Liver (tissue), 9 donors: Measurements from ENCODE around the gene IGFBP1. TPM values are rescaled to one million over a fixed set of nuclear protein-coding genes. Genes with fewer than 3 reads are reported as not detected.

ENCODE experiments used
- DNase-seq: peaks from one replicate; pipeline ENCODE4 v3.0.0-alpha.2; 2017; ENCODE audit warnings: low spot score
- H3K27ac ChIP-seq, 2 donors: one replicate each; pipeline ENCODE4 v1.7.0; 2013; ENCODE audit warnings: inconsistent platforms in 2 of 2, low read length in 2 of 2, control low read depth in 1 of 2, low read depth in 1 of 2, mild to moderate bottlenecking in 1 of 2
- H3K27me3 ChIP-seq, 4 donors: one replicate each; pipeline versions ENCODE4 v1.6.1 to v1.7.0; 2013; ENCODE audit warnings: low read length in 3 of 4, inconsistent platforms in 1 of 4, mild to moderate bottlenecking in 1 of 4, moderate library complexity in 1 of 4; ENCODE audit not compliant: control insufficient read depth in 4 of 4, insufficient read depth in 4 of 4
- H3K36me3 ChIP-seq, 4 donors: one replicate each; pipeline versions ENCODE4 v1.6.1 to v1.7.0; 2013; ENCODE audit warnings: low read length in 3 of 4, mild to moderate bottlenecking in 3 of 4, low read depth in 1 of 4, moderate library complexity in 1 of 4; ENCODE audit not compliant: control insufficient read depth in 4 of 4, insufficient read depth in 3 of 4
- H3K4me1 ChIP-seq, 4 donors: one replicate each; pipeline versions ENCODE4 v1.6.1 to v1.7.0; 2013; ENCODE audit warnings: low read length in 3 of 4, mild to moderate bottlenecking in 3 of 4, moderate library complexity in 1 of 4; ENCODE audit not compliant: control insufficient read depth in 4 of 4, insufficient read depth in 4 of 4
- H3K4me3 ChIP-seq, 3 donors: one replicate each; pipeline versions ENCODE4 v1.6.1 to v1.7.0; 2013; ENCODE audit warnings: low read length in 3 of 3, control low read depth in 1 of 3, low read depth in 1 of 3, mild to moderate bottlenecking in 1 of 3
- H3K9ac ChIP-seq, 2 donors: one replicate each; pipeline ENCODE4 v1.7.0; 2013; ENCODE audit warnings: low read length in 2 of 2, mild to moderate bottlenecking in 2 of 2, moderate library complexity in 2 of 2, control low read depth in 1 of 2, low read depth in 1 of 2
- H3K9me3 ChIP-seq, 4 donors: one replicate each; pipeline versions ENCODE4 v1.6.1 to v1.7.0; 2013; ENCODE audit warnings: low read length in 3 of 4; ENCODE audit not compliant: control insufficient read depth in 4 of 4
- CTCF ChIP-seq: fragments of 150-350 bp; IDR thresholded peaks from 2 replicates; pipeline ENCODE4 v1.5.1; 2017; ENCODE audit warnings: improper control_type of control experiment, low read depth, low read length; ENCODE audit not compliant: missing input control
- EGR1 ChIP-seq, 2 donors: IDR thresholded peaks; 2 replicates each; pipeline ENCODE4 v1.6.1; 2016 to 2018; ENCODE audit warnings: antibody characterized with exemption in 2 of 2, low read depth in 2 of 2
- FOXA2 ChIP-seq: IDR thresholded peaks from 2 replicates; pipeline ENCODE4 v1.6.1; 2016; ENCODE audit warnings: antibody characterized with exemption
- GABPA ChIP-seq, 2 donors: IDR thresholded peaks in 1 of 2; conservative IDR thresholded peaks in 1 of 2; 2 replicates each; pipeline ENCODE4 v1.6.1; 2016; ENCODE audit warnings: antibody characterized with exemption in 2 of 2, mild to moderate bottlenecking in 1 of 2, moderate library complexity in 1 of 2
- JUND ChIP-seq, 2 donors: IDR thresholded peaks; 2 replicates each; pipeline ENCODE4 v1.6.1; 2016; ENCODE audit warnings: antibody characterized with exemption in 2 of 2
- NR2F2 ChIP-seq: IDR thresholded peaks from 2 replicates; pipeline ENCODE4 v1.6.1; 2016; ENCODE audit warnings: antibody characterized with exemption
- RAD21 ChIP-seq, 2 donors: IDR thresholded peaks; 2 replicates each; pipeline ENCODE4 v1.6.1; 2016; ENCODE audit warnings: antibody characterized with exemption in 2 of 2, mild to moderate bottlenecking in 2 of 2
- SP1 ChIP-seq: IDR thresholded peaks from 2 replicates; pipeline ENCODE4 v1.6.1; 2018; ENCODE audit warnings: antibody characterized with exemption, mild to moderate bottlenecking
- TAF1 ChIP-seq: conservative IDR thresholded peaks from 2 replicates; pipeline ENCODE4 v1.6.1; 2016; ENCODE audit warnings: antibody characterized with exemption, mild to moderate bottlenecking
- YY1 ChIP-seq: IDR thresholded peaks from 2 replicates; pipeline ENCODE4 v1.6.1; 2016; ENCODE audit warnings: antibody characterized with exemption, mild to moderate bottlenecking
- WGBS: extraction: QIAGEN DNeasy Blood & Tissue Kit; methylation state at CpG from one replicate; pipeline ENCODE4 v1.1.7; 2013; 5-methylcytosine and 5-hydroxymethylcytosine counted together
- polyA plus RNA-seq, 2 donors: library from polyadenylated mRNA; stranded (reverse) in 1 of 2; unstranded in 1 of 2; fragments of 200-250 nt in 1 of 2; fragments of >200 nt in 1 of 2; fragmentation: Nextera tagmentation in 1 of 2; extraction: Ambion mirVana in 1 of 2; gene quantifications; one replicate each; pipeline versions ENCODE4 v1.2.1 to v1.2.3, GENCODE V29; 2013 to 2015
- total RNA-seq, 2 donors: library from RNA; depleted of rRNA; stranded (reverse); fragments of >200 nt; gene quantifications; one replicate each; pipeline ENCODE4 v1.2.3, GENCODE V29; 2014
- TF ChIP-seq, protein P1 (sequence below): IDR thresholded peaks from 2 replicates; pipeline ENCODE4 v1.6.1; 2016; ENCODE audit warnings: antibody characterized with exemption
- TF ChIP-seq, protein P2 (sequence below): IDR thresholded peaks from 2 replicates; pipeline ENCODE4 v1.6.1; 2016; ENCODE audit warnings: antibody characterized with exemption
- TF ChIP-seq, protein P3 (sequence below): IDR thresholded peaks from 2 replicates; pipeline ENCODE4 v1.6.1; 2016; ENCODE audit warnings: antibody characterized with exemption
- TF ChIP-seq, protein P4 (sequence below): IDR thresholded peaks from 2 replicates; pipeline ENCODE4 v1.6.1; 2016; ENCODE audit warnings: antibody characterized with exemption, mild to moderate bottlenecking
- donor health status: healthy.
- donor health status: healthy.
- donor health status: healthy.
- donor health status: healthy.
- donor health status: healthy.

The IGFBP1 gene
- total and polyA plus RNA-seq, 4 donors = 3.5 to 234 (median 63.6) TPM

- Histone ChIP-seq H3K36me3 (peaks cover 0 to 5% (median 0%) of the 10 kb centered on the region in 4 donors), H3K27ac (peak overlapping the region; percentile 90 to 93), H3K27me3 (no peaks in the 10 kb centered on the region), H3K9me3 (no peaks in the 10 kb centered on the region), H3K4me1 (peaks cover 0 to 43% (median 22%) of the 10 kb centered on the region in 4 donors), H3K9ac (peak overlapping the region; percentile 66 to 82), H3K4me3 (peak overlapping the region in 1 of 3 donors; percentile 9)
- TF ChIP-seq EGR1 (IDR thresholded peaks at IDR 0.05; ENCODE audit: low read depth in 2 of 2) (no peak), SP1 (no peak), CTCF (no peak), GABPA (IDR thresholded peaks at IDR 0.05 in 1 of 2, conservative IDR thresholded peaks at IDR 0.05 in 1 of 2) (no peak)
- TF ChIP-seq, protein P1, sequence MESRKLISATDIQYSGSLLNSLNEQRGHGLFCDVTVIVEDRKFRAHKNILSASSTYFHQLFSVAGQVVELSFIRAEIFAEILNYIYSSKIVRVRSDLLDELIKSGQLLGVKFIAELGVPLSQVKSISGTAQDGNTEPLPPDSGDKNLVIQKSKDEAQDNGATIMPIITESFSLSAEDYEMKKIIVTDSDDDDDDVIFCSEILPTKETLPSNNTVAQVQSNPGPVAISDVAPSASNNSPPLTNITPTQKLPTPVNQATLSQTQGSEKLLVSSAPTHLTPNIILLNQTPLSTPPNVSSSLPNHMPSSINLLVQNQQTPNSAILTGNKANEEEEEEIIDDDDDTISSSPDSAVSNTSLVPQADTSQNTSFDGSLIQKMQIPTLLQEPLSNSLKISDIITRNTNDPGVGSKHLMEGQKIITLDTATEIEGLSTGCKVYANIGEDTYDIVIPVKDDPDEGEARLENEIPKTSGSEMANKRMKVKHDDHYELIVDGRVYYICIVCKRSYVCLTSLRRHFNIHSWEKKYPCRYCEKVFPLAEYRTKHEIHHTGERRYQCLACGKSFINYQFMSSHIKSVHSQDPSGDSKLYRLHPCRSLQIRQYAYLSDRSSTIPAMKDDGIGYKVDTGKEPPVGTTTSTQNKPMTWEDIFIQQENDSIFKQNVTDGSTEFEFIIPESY = no peak
- 83% methylated on average over 5 of the region's 5 CpGs for WGBS
- DNase-seq = no peak
Measured at GRCh38 chr7:45886931-45887667, 1.2 kb upstream of the IGFBP1 start.

- H3K4me3 ChIP-seq = peak overlapping the region; percentile 20 to 64 (median 45)
- H3K4me1 ChIP-seq = peaks cover 0 to 36% (median 18%) of the 10 kb centered on the region in 4 donors
- H3K27me3 ChIP-seq = no peaks in the 10 kb centered on the region
- H3K27ac ChIP-seq = peak overlapping the region; percentile 90 to 93
- 10% methylated on average over 14 of the region's 14 CpGs for WGBS
- no peak for DNase-seq
- H3K36me3 ChIP-seq = peaks cover 0 to 9% (median 0%) of the 10 kb centered on the region in 4 donors
- H3K9ac ChIP-seq = peak overlapping the region; percentile 65 to 98
- TF ChIP-seq, protein P2, sequence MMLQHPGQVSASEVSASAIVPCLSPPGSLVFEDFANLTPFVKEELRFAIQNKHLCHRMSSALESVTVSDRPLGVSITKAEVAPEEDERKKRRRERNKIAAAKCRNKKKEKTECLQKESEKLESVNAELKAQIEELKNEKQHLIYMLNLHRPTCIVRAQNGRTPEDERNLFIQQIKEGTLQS = no peak
- TF ChIP-seq NR2F2 (no peak), FOXA2 (no peak), JUND (IDR thresholded peaks at IDR 0.05) (peak in 1 of 2 donors; percentile 31), RAD21 (IDR thresholded peaks at IDR 0.05) (no peak), CTCF (no peak), SP1 (no peak), YY1 (no peak), TAF1 (no peak)
- TF ChIP-seq, protein P3, sequence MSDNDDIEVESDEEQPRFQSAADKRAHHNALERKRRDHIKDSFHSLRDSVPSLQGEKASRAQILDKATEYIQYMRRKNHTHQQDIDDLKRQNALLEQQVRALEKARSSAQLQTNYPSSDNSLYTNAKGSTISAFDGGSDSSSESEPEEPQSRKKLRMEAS = no peak
- TF ChIP-seq, protein P4, sequence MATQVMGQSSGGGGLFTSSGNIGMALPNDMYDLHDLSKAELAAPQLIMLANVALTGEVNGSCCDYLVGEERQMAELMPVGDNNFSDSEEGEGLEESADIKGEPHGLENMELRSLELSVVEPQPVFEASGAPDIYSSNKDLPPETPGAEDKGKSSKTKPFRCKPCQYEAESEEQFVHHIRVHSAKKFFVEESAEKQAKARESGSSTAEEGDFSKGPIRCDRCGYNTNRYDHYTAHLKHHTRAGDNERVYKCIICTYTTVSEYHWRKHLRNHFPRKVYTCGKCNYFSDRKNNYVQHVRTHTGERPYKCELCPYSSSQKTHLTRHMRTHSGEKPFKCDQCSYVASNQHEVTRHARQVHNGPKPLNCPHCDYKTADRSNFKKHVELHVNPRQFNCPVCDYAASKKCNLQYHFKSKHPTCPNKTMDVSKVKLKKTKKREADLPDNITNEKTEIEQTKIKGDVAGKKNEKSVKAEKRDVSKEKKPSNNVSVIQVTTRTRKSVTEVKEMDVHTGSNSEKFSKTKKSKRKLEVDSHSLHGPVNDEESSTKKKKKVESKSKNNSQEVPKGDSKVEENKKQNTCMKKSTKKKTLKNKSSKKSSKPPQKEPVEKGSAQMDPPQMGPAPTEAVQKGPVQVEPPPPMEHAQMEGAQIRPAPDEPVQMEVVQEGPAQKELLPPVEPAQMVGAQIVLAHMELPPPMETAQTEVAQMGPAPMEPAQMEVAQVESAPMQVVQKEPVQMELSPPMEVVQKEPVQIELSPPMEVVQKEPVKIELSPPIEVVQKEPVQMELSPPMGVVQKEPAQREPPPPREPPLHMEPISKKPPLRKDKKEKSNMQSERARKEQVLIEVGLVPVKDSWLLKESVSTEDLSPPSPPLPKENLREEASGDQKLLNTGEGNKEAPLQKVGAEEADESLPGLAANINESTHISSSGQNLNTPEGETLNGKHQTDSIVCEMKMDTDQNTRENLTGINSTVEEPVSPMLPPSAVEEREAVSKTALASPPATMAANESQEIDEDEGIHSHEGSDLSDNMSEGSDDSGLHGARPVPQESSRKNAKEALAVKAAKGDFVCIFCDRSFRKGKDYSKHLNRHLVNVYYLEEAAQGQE = peak; percentile 36
- TF ChIP-seq, protein P1 = no peak
- no peaks in the 10 kb centered on the region for H3K9me3 ChIP-seq
Measured at GRCh38 chr7:45888993-45889366, 692 bp downstream of the IGFBP1 start.
